Fibroblast of lung (primary cell): ENCODE results near the gene MYO1D. TPM values are rescaled to one million over a fixed set of nuclear protein-coding genes. Genes with fewer than 3 reads are reported as not detected.

Source experiments
- DNase-seq, 2 donors: peaks; one replicate each; pipeline versions ENCODE4 v3.0.0 to v3.0.0-alpha.2; 2010; ENCODE audit warnings: low read depth in 2 of 2
- H2AFZ ChIP-seq: 2 replicates; pipeline ENCODE4 v1.5.1; 2012; ENCODE audit warnings: low read length, control low read depth, inconsistent platforms
- H3K27ac ChIP-seq: 2 replicates; pipeline ENCODE4 v1.5.1; 2011; ENCODE audit warnings: low read length, control low read depth; ENCODE audit not compliant: insufficient read depth
- H3K27me3 ChIP-seq: 2 replicates; pipeline ENCODE4 v1.5.1; 2011; ENCODE audit warnings: mild to moderate bottlenecking, low read length; ENCODE audit not compliant: control insufficient read depth, insufficient read depth
- H3K36me3 ChIP-seq: 2 replicates; pipeline ENCODE4 v1.5.1; 2011; ENCODE audit warnings: low read length; ENCODE audit not compliant: control insufficient read depth, insufficient read depth
- H3K4me1 ChIP-seq: 2 replicates; pipeline ENCODE4 v1.5.1; 2011; ENCODE audit warnings: low read length; ENCODE audit not compliant: control insufficient read depth, insufficient read depth; ENCODE audit errors: extremely low read depth
- H3K4me2 ChIP-seq: 2 replicates; pipeline ENCODE4 v1.5.1; 2011; ENCODE audit warnings: low read length, control low read depth; ENCODE audit not compliant: insufficient read depth; ENCODE audit errors: extremely low read depth
- H3K4me3 ChIP-seq, 4 experiments: fragments of 200-600 bp in 1 of 4; sonication (generic) in 1 of 4; replicated peaks in 1 of 4; 2 replicates each; pipeline ENCODE4 v1.5.1; 2011 to 2016; ENCODE audit warnings: low read length in 4 of 4, low read depth in 3 of 4, mild to moderate bottlenecking in 3 of 4, control low read depth in 2 of 4, inconsistent platforms in 1 of 4, mixed read lengths in 1 of 4; ENCODE audit not compliant: insufficient read depth in 1 of 4; ENCODE audit errors: control extremely low read depth in 1 of 4
- H3K79me2 ChIP-seq: 2 replicates; pipeline ENCODE4 v1.5.1; 2012; ENCODE audit warnings: mild to moderate bottlenecking, low read length, inconsistent platforms; ENCODE audit not compliant: control insufficient read depth, insufficient read depth
- H3K9ac ChIP-seq: 2 replicates; pipeline ENCODE4 v1.5.1; 2011; ENCODE audit warnings: mild to moderate bottlenecking, low read length, control low read depth; ENCODE audit not compliant: insufficient read depth
- H3K9me3 ChIP-seq: 2 replicates; pipeline ENCODE4 v1.5.1; 2012; ENCODE audit warnings: low read depth, low read length; ENCODE audit not compliant: control insufficient read depth, insufficient read depth
- H4K20me1 ChIP-seq: 2 replicates; pipeline ENCODE4 v1.5.1; 2011; ENCODE audit warnings: low read length; ENCODE audit not compliant: control insufficient read depth, insufficient read depth; ENCODE audit errors: extremely low read depth
- CTCF ChIP-seq, 2 donors: IDR thresholded peaks in 1 of 2; conservative IDR thresholded peaks in 1 of 2; 1 replicate in 1 of 2; 2 replicates in 1 of 2; pipeline ENCODE4 v1.5.1; 2011 to 2012; ENCODE audit warnings: low read length in 2 of 2, control low read depth in 1 of 2, inconsistent platforms in 1 of 2, low read depth in 1 of 2, mild to moderate bottlenecking in 1 of 2
- EZH2 ChIP-seq: IDR thresholded peaks from 2 replicates; pipeline ENCODE4 v1.5.1; 2012; ENCODE audit warnings: low read length, control low read depth, mild to moderate bottlenecking; ENCODE audit errors: missing control alignments
- polyA plus RNA-seq, 2 donors: library from polyadenylated mRNA; depleted of rRNA in 1 of 2; stranded (reverse) in 1 of 2; unstranded in 1 of 2; fragments of >200 nt; gene quantifications; 2 replicates each; pipeline ENCODE4 v1.2.1, GENCODE V29; 2011 to 2012; ENCODE audit warnings: missing spikeins in 1 of 2
- total RNA-seq: library from RNA; depleted of rRNA; stranded (reverse); fragments of >200 nt; gene quantifications from 2 replicates; pipeline ENCODE4 v1.2.1, GENCODE V29; 2014

MYO1D gene
- total and polyA plus RNA-seq, 2 donors (not counting 1 experiment from before 2014, with no cell fraction given), result 35.0 to 46.6 TPM

- H3K9me3 ChIP-seq, result no peaks in the 10 kb centered on the region
- H3K36me3 ChIP-seq, result no peaks in the 10 kb centered on the region
- H3K4me3 ChIP-seq, result no peak overlapping the region
- H4K20me1 ChIP-seq, result no peaks in the 10 kb centered on the region
- H3K27me3 ChIP-seq, result no peaks in the 10 kb centered on the region
- no peak overlapping the region for H3K27ac ChIP-seq
- no peak for DNase-seq
- peaks cover 2% of the 10 kb centered on the region for H3K4me1 ChIP-seq
- TF ChIP-seq CTCF (conservative IDR thresholded peaks at IDR 0.05 in 1 of 2, IDR thresholded peaks at IDR 0.05 in 1 of 2; ENCODE audit: low read depth in 1 of 2, low read length in 2 of 2) (no peak), EZH2 (no peak)
- H3K79me2 ChIP-seq, result no peaks in the 10 kb centered on the region
- no peak overlapping the region for H2AFZ ChIP-seq
- H3K9ac ChIP-seq, result no peak overlapping the region
- no peak overlapping the region for H3K4me2 ChIP-seq
Observed at GRCh38 chr17:32565401-32565800, 311.5 kb downstream of the MYO1D start.

- no peak for DNase-seq
- H3K36me3 ChIP-seq, result no peaks in the 10 kb centered on the region
- H3K27me3 ChIP-seq, result no peaks in the 10 kb centered on the region
- no peak overlapping the region for H3K4me2 ChIP-seq
- no peaks in the 10 kb centered on the region for H3K4me1 ChIP-seq
- H2AFZ ChIP-seq, result no peak overlapping the region
- no peak overlapping the region for H3K27ac ChIP-seq
- no peak for TF ChIP-seq CTCF (conservative IDR thresholded peaks at IDR 0.05 in 1 of 2, IDR thresholded peaks at IDR 0.05 in 1 of 2; ENCODE audit: low read depth in 1 of 2, low read length in 2 of 2)
- TF ChIP-seq EZH2, result no peak
- no peaks in the 10 kb centered on the region for H3K9me3 ChIP-seq
- no peaks in the 10 kb centered on the region for H4K20me1 ChIP-seq
- no peaks in the 10 kb centered on the region for H3K79me2 ChIP-seq
- H3K9ac ChIP-seq, result no peak overlapping the region
- H3K4me3 ChIP-seq, result no peak overlapping the region
Observed at GRCh38 chr17:32564325-32564724, 312.6 kb downstream of the MYO1D start.

DNA sequence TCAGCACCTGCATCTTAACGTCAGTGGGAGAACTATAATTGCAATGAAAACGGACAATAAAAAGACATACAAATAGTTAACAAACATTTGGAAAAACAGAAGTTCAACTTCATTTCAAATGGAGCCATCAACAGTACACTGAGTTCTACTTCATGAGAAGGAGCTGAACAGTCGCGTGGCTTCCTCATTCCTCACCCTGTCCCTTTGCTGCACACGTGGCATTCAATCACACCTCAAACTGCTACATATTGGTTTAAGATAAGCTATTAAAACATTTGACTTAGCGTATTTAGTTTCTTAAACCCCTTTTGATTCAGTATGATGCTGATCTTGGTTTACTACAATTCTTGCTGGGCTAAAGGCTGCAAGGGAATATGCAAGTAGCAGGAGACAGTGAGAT, 313.3 kb downstream of the MYO1D start:
- Histone ChIP-seq H3K9me3 (no peaks in the 10 kb centered on the region), H3K27ac (no peak overlapping the region)

More for the DNA sequence above, 313.3 kb downstream of the MYO1D start:
- H3K79me2 ChIP-seq, result no peaks in the 10 kb centered on the region
- H3K4me1 ChIP-seq, result no peaks in the 10 kb centered on the region
- TF ChIP-seq EZH2 (no peak), CTCF (conservative IDR thresholded peaks at IDR 0.05 in 1 of 2, IDR thresholded peaks at IDR 0.05 in 1 of 2; ENCODE audit: low read depth in 1 of 2, low read length in 2 of 2) (no peak)
- no peak overlapping the region for H3K4me3 ChIP-seq
- H3K36me3 ChIP-seq, result no peaks in the 10 kb centered on the region
- H4K20me1 ChIP-seq, result no peaks in the 10 kb centered on the region
- H2AFZ ChIP-seq, result no peak overlapping the region
- H3K4me2 ChIP-seq, result no peak overlapping the region
- H3K9ac ChIP-seq, result no peak overlapping the region
- no peaks in the 10 kb centered on the region for H3K27me3 ChIP-seq
- no peak for DNase-seq
